ENCODE data around the gene WNT9A. TPM values are rescaled to one million over a fixed set of nuclear protein-coding genes. Genes with fewer than 3 reads are reported as not detected.

Gene WNT9A
- total RNA-seq, 1 experiment from 2014 or later, result 2.7 TPM

GRCh38 chr1:227904541-227905335, 43.0 kb downstream of the WNT9A start:
- no peak for DNase-seq (ENCODE audit: low spot score)
- in situ Hi-C loops (cut with HindIII; ENCODE audit: low sequenced_read_pairs), result no loop called here

- in situ Hi-C loops (cut with HindIII; ENCODE audit: low sequenced_read_pairs), result no loop called here
- no peak for DNase-seq (ENCODE audit: low spot score)
Observed at GRCh38 chr1:227903614-227904501, 43.9 kb downstream of the WNT9A start.

GRCh38 chr1:227903061-227903521, 44.6 kb downstream of the WNT9A start:
- DNase-seq (ENCODE audit: low spot score), result no peak
- in situ Hi-C loops (cut with HindIII; ENCODE audit: low sequenced_read_pairs), result no loop called here

GRCh38 chr1:227902641-227902990, 45.1 kb downstream of the WNT9A start:
- DNase-seq (ENCODE audit: low spot score), result no peak
- in situ Hi-C loops (cut with HindIII; ENCODE audit: low sequenced_read_pairs), result no loop called here

GRCh38 chr1:227901906-227902640, 45.7 kb downstream of the WNT9A start:
- DNase-seq (ENCODE audit: low spot score), result no peak
- in situ Hi-C loops (cut with HindIII; ENCODE audit: low sequenced_read_pairs), result no loop called here

GRCh38 chr1:227901239-227901905, 46.4 kb downstream of the WNT9A start:
- no peak for DNase-seq (ENCODE audit: low spot score)
- in situ Hi-C loops (cut with HindIII; ENCODE audit: low sequenced_read_pairs), result no loop called here

GRCh38 chr1:227900571-227901051, 47.1 kb downstream of the WNT9A start:
- DNase-seq (ENCODE audit: low spot score), result no peak
- in situ Hi-C loops (cut with HindIII; ENCODE audit: low sequenced_read_pairs), result no loop called here

GRCh38 chr1:227899820-227900449, 47.8 kb downstream of the WNT9A start:
- in situ Hi-C loops (cut with HindIII; ENCODE audit: low sequenced_read_pairs), result no loop called here
- no peak for DNase-seq (ENCODE audit: low spot score)

- no peak for DNase-seq (ENCODE audit: low spot score)
- in situ Hi-C loops (cut with HindIII; ENCODE audit: low sequenced_read_pairs), result no loop called here
Observed at GRCh38 chr1:227899141-227899819, 48.5 kb downstream of the WNT9A start.

GRCh38 chr1:227898502-227899140, 49.1 kb downstream of the WNT9A start:
- DNase-seq (ENCODE audit: low spot score), result no peak
- in situ Hi-C loops (cut with HindIII; ENCODE audit: low sequenced_read_pairs), result no loop called here

- in situ Hi-C loops (cut with HindIII; ENCODE audit: low sequenced_read_pairs), result no loop called here
Observed at GRCh38 chr1:227897704-227898438, 49.9 kb downstream of the WNT9A start.

GRCh38 chr1:227896710-227897655, 50.7 kb downstream of the WNT9A start:
- DNase-seq (ENCODE audit: low spot score), result no peak

More at GRCh38 chr1:227897704-227898438, 49.9 kb downstream of the WNT9A start:
- no peak for DNase-seq (ENCODE audit: low spot score)

GRCh38 chr1:227895828-227896685, 51.7 kb downstream of the WNT9A start:
- in situ Hi-C loops (cut with HindIII; ENCODE audit: low sequenced_read_pairs), result no loop called here

More at GRCh38 chr1:227896710-227897655, 50.7 kb downstream of the WNT9A start:
- in situ Hi-C loops (cut with HindIII; ENCODE audit: low sequenced_read_pairs), result no loop called here

GRCh38 chr1:227894831-227895451, 52.8 kb downstream of the WNT9A start:
- DNase-seq (ENCODE audit: low spot score), result no peak
- in situ Hi-C loops (cut with HindIII; ENCODE audit: low sequenced_read_pairs), result no loop called here

More at GRCh38 chr1:227895828-227896685, 51.7 kb downstream of the WNT9A start:
- no peak for DNase-seq (ENCODE audit: low spot score)

Data from G401 (cell line).